SK-N-MC (cell line): ENCODE measurements around the gene STPG1.

Experiments
- EZH2 ChIP-seq: fragments of 200-600 bp; sonication (generic); IDR thresholded peaks from one replicate; pipeline ENCODE4 v1.6.1; 2017; ENCODE audit warnings: antibody characterized with exemption
- FOXP2 ChIP-seq: optimal IDR thresholded peaks from 2 replicates; pipeline ENCODE3; 2011; ENCODE audit warnings: mild to moderate bottlenecking, moderate library complexity; ENCODE audit not compliant: insufficient read depth; ENCODE audit errors: extremely low read length, control extremely low read depth
- POLR2AphosphoS5 ChIP-seq: IDR thresholded peaks from 2 replicates; pipeline ENCODE4 v1.6.1; 2012; ENCODE audit warnings: mild to moderate bottlenecking, low read depth, low read length, borderline replicate concordance

DNA sequence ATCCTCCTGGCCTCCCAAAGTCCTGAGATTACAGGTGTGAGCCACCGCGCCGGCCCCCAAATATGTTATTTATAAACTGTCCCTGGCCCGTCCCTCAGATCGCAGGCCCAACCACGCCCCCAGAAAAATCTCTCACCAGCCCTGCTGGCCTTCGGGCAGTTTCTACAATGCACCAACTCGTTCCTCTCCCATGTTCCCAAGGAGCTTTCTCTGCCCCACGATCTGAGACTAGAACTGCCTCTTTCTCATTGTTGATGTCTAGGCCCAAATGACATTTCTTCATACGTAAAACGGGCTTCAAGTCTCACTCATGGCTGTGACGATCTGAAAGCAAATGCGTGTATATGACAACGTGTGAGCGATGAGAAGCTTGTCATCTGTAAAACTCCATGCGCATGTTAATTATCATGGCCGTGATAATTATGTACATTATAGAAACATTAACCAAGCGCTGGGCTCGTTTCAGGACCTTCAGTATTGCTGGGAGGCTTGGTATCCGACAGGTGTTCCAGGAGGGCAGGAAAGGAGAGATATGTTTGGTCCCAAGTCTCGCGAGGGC is 1.3 kb upstream of the STPG1 start:
- TF ChIP-seq EZH2 (no peak), POLR2AphosphoS5 (no peak), FOXP2 (no peak)
